ENCODE data around the gene PZP.

Gene PZP

DNA sequence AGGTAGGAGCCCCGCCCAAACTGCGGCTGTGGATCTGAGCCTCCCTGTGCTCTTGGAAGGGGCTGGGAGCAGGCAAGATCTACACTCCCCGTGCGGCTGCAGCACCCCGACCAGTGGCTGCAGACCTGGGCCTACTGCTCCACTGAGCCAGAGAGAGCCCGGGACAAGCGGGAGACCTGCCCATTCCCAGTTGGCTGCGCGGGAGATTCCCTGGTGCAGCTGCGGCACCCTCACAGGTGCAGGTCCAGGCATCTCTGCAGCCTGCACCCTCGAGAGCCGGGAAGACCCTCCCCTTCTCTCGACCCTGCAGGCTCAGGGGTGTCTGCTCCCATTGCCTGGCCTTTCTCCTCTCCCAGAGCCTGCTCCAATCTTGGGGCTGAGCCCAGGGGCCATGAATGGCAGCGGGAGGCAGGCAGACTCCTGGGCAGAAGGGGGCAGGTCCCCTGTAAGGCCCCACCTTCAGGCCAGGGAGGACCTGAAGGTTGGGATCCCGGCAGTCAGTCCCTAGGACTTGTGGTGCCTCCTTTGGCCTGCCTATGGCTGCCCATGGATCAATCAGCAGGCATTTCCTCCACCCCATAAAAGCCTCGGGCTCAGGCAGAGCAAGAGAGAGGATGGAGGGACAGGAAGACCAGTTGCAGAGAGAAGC, 83.7 kb downstream of the PZP start:
- no peak for DNase-seq (ENCODE audit: low read depth in 2 of 2)

GRCh38 chr12:9123781-9124382, 84.3 kb downstream of the PZP start:
- no peak for DNase-seq (ENCODE audit: low read depth in 2 of 2)

DNA sequence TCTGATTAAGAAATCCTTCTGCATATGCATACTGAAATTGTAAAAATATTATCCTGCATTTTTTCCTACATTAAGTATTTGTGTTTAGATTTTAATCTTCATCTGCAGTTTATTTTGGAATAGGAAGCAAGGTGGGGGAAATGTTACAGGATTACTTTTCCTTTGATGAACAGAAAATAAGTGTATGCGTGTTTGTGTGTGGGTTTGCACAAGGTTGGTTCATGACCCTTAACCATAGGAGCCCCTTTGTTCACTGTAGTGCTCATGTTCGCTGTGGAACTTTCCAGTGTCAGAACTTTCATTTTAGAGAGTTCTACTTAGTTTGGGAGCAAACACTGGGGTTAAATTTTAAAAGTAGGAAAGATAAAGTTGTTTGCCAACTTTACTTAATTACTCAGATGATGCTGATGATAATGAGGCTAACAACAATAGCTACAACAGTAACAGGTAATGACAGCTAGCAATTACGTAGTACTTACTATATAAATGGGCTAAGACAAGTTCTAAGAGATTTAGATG, 86.0 kb downstream of the PZP start:
- no peak for DNase-seq (ENCODE audit: low read depth in 2 of 2)

GRCh38 chr12:9120487-9121184, 87.6 kb downstream of the PZP start:
- no peak for DNase-seq (ENCODE audit: low read depth in 2 of 2)

- DNase-seq (ENCODE audit: low read depth in 2 of 2), result no peak
Measured at GRCh38 chr12:9118158-9118557, 90.0 kb downstream of the PZP start.

DNA sequence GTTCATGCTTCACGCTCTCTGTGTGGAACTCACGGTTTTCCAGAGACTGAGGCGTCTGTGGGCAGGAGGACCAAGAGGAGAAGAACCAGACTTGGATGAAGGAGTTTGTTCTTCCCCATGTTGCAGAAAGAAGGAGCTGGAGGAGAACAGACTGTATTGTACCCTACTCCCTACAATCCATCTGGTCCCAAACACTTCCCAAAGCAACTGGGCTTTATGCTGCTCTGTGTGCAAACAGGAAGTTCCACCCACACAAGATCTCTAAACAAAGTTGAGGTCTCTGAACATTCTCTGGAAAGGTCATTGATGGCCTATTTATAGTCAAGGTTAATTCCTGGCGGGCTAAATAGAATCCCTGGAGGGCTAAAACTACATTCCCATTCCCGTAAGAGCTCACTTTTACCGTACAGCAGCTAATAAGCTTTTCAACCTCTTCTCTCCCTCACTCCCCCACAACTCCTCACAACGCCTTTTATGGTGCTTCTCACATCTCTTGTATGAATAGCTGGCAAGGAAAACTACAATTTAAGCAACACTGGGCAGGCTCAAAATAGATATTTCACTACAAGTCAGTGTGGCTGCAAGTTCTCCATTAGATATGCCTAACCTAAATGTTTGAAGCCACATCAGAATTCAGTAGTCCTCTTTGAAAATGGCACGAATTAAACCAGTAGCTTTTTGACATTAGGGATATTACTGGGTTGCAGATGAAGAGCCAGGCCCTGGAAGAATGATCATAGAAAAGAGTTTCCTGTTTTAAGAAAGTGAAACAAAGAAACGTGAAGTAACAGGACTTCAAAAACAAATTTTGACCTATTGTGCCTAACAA, 92.2 kb downstream of the PZP start, which contains the start of gene A2M:
A2M (minus strand) TSS at position 189 of the 829 bp plus-strand sequence; CDS start at position 119, 70 bp downstream.
- no peak for DNase-seq (ENCODE audit: low read depth in 2 of 2)

GRCh38 chr12:9114946-9115345, 93.2 kb downstream of the PZP start:
- DNase-seq (ENCODE audit: low read depth in 2 of 2), result no peak

- no peak for DNase-seq (ENCODE audit: low read depth in 2 of 2)
Measured at GRCh38 chr12:9113987-9114309, 94.2 kb downstream of the PZP start.

DNA sequence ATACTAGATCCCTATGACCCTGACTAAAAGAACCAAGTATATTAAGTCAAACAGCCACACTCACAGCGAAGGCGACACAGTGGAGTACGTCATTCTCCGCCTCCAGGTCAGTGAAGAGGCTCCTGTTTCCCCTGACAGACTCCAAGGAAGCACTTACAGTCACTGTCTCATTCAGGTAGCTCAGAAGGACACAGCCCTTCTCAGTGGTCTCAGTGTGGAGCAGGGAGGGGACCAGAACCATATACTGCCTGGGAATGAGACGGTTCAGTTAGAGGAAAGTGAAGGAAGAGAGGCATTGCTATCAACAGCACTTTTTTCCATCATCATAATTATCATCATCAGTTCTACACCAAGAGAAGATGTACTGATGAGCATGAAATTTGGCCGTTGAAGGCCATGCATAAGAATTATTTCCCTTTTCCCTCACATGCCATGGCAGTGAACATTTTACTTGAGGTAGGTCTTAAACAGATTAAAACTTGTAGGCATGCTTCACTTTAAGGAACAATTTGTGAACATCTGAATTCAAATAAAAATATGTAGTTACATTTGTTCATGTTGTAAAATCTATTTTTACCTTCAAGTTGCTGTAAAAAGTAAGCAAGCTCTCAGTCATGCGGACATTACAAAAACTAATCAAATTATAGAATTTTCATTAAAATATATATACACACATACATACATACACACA, 94.8 kb downstream of the PZP start:
- no peak for DNase-seq (ENCODE audit: low read depth in 2 of 2)

GRCh38 chr12:9112076-9112853, 95.9 kb downstream of the PZP start:
- DNase-seq (ENCODE audit: low read depth in 2 of 2), result no peak

- no peak for DNase-seq (ENCODE audit: low read depth in 2 of 2)
Measured at GRCh38 chr12:9111525-9111924, 96.7 kb downstream of the PZP start.

- no peak for DNase-seq (ENCODE audit: low read depth in 2 of 2)
Measured at GRCh38 chr12:9109737-9110491, 98.3 kb downstream of the PZP start.

- DNase-seq (ENCODE audit: low read depth in 2 of 2), result no peak
Measured at GRCh38 chr12:9109213-9109522, 99.0 kb downstream of the PZP start.

DNA sequence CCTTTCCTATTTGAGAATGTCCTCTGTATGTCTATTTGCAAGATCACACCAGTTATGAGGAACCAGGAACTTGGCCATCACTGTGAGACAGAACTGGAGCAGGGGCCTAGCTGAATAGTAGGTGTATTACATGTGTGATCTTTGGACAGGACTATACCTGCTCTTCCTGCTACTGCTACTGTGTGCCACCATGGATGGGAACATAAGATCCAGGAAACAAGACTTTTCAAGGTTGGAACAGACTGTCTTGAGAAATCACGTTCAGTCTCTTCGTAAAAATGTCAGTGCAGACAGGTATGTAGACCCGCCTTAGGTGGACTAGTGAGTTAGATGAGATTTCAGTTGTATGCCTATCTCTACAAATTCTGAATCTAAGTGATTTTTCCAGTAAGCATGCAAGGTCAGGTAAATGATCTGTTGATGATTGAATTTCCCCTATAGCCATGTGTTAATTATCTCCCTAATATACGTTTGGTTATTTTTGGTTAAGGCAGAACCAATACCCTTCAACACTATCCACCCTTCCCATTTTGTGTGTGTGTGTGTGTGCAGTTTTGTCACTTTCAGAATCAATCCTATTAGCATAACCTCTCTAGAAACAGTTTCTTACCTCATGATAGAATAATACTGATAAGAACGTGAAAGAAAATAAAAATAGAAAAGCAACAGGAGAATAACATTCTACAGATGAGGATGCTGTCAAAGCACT, 99.5 kb downstream of the PZP start:
- no peak for DNase-seq (ENCODE audit: low read depth in 2 of 2)

DNA sequence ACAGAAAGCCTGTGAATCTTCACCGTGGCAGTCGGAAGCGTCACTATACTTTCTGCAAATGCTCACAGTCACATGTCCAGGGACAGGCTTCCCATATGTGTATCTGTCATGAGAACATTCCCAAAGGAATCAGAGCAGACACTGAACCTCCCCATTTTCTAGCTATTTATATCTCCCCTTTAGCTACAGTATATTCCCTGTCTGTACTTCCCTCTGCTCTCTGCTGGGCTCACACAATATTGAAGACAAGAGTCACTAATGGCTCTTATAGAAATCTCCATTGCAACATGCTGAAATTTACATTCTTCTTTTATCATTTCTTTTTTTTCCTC, 100.7 kb downstream of the PZP start:
- no peak for DNase-seq (ENCODE audit: low read depth in 2 of 2)

- no peak for DNase-seq (ENCODE audit: low read depth in 2 of 2)
Measured at GRCh38 chr12:9106610-9107541, 101.3 kb downstream of the PZP start.

GRCh38 chr12:9106067-9106466, 102.1 kb downstream of the PZP start:
- no peak for DNase-seq (ENCODE audit: low read depth in 2 of 2)

DNA sequence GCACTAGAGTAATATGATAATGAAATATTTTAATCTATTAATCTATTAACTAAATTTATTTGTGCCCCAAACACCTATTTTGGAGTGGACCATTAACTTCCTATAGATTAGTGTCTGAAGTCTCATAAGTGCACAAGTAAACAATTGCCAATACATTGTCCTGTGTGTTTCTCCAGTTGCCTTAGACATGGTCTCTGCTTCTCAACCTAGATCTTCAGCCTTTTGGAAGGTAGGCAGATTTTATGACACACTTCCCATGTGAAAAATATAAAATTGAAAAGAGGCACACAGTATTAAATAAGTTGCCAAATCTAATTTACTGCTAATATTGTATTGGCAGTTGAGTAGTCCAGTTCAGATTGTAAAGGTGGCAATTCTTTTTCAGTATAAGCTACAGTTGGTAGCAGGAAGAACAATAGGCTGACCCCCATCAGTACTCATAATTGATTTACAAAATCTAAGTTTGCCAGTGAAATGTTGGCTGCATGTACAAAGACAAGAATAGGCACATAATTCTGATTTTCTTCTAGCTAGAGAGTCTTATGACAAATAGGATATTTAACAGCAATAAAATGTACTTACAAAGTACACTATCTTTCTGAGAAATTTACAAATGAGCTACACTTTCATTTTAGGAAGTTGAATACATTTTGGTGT, 103.3 kb downstream of the PZP start:
- DNase-seq (ENCODE audit: low read depth in 2 of 2), result no peak
